BJ (cell line): ENCODE results near the gene PABPC3. TPM values are rescaled to one million over a fixed set of nuclear protein-coding genes. Genes with fewer than 3 reads are reported as not detected.

ENCODE experiments used
- CTCF ChIA-PET: fragments of 350-600 bp; formaldehyde crosslinking; extraction: SDS; loops from one replicate; lab custom pipeline; 2021; ENCODE audit warnings: antibody characterized with exemption, inconsistent platforms; lab: Yijun Ruan, JAX
- POLR2A ChIA-PET: fragments of 300-600 bp; sonication (Branson Sonifier 250); formaldehyde crosslinking; extraction: SDS; loops from one replicate; lab custom pipeline; 2021; ENCODE audit warnings: antibody characterized with exemption; lab: Charles Lee
- DNase-seq: peaks from one replicate; pipeline ENCODE4 v3.0.0-alpha.2; 2011; ENCODE audit warnings: low read depth
- H3K27me3 ChIP-seq: 2 replicates; pipeline ENCODE4 v1.6.0; 2011; ENCODE audit warnings: low read length; ENCODE audit not compliant: control insufficient read depth, insufficient read depth
- H3K36me3 ChIP-seq: 2 replicates; pipeline ENCODE4 v1.5.1; 2011; ENCODE audit warnings: low read length; ENCODE audit not compliant: control insufficient read depth, insufficient read depth
- H3K4me3 ChIP-seq: 2 replicates; pipeline ENCODE4 v1.5.1; 2011; ENCODE audit warnings: low read depth, mild to moderate bottlenecking, control low read depth, low read length
- polyA plus RNA-seq: library from polyadenylated mRNA; depleted of rRNA; stranded (reverse); fragments of >200 nt; gene quantifications from 2 replicates; pipeline ENCODE4 v1.2.3, GENCODE V29; 2011
- TF ChIP-seq, protein P1 (sequence below): IDR thresholded peaks from 2 replicates; pipeline ENCODE4 v1.5.1; 2011; ENCODE audit warnings: low read depth, mild to moderate bottlenecking, control low read depth, inconsistent platforms, low read length, moderate library complexity; ENCODE audit not compliant: insufficient read depth

PABPC3 gene
- polyA plus RNA-seq, 1 experiment, result not detected

DNA sequence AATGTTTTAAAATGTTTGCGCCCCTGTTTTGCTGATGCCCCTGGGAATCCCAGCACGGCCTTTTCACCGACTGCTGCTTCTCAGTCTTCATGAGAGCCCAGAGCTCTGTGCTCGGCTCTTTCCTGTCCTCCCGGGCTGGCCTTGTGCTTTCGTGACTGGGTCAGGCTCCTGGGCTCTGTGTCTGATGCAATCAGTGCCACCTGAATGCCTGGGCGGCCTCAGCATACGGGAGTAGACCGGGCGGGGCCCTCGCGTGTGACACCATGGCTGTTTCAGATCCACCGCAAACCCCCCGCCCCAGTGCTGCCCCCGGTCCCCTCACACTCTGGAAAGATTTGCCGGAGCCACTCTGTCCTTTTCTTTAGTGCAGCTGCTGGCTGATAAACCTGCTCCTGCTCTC, 21.4 kb downstream of the PABPC3 start:
- H3K27me3 ChIP-seq, result peaks cover 9% of the 10 kb centered on the region
- CTCF ChIA-PET, result interaction anchor here (0.7 kb wide), 1 partner anchor 62 kb away, joined by 3 read pairs; no protein-coding TSS in a partner anchor
- DNase-seq, result no peak
- no peaks in the 10 kb centered on the region for H3K36me3 ChIP-seq
- TF ChIP-seq, protein P1, sequence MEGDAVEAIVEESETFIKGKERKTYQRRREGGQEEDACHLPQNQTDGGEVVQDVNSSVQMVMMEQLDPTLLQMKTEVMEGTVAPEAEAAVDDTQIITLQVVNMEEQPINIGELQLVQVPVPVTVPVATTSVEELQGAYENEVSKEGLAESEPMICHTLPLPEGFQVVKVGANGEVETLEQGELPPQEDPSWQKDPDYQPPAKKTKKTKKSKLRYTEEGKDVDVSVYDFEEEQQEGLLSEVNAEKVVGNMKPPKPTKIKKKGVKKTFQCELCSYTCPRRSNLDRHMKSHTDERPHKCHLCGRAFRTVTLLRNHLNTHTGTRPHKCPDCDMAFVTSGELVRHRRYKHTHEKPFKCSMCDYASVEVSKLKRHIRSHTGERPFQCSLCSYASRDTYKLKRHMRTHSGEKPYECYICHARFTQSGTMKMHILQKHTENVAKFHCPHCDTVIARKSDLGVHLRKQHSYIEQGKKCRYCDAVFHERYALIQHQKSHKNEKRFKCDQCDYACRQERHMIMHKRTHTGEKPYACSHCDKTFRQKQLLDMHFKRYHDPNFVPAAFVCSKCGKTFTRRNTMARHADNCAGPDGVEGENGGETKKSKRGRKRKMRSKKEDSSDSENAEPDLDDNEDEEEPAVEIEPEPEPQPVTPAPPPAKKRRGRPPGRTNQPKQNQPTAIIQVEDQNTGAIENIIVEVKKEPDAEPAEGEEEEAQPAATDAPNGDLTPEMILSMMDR, result no peak
- POLR2A ChIA-PET, result no interaction called here
- H3K4me3 ChIP-seq, result no peak overlapping the region

DNA sequence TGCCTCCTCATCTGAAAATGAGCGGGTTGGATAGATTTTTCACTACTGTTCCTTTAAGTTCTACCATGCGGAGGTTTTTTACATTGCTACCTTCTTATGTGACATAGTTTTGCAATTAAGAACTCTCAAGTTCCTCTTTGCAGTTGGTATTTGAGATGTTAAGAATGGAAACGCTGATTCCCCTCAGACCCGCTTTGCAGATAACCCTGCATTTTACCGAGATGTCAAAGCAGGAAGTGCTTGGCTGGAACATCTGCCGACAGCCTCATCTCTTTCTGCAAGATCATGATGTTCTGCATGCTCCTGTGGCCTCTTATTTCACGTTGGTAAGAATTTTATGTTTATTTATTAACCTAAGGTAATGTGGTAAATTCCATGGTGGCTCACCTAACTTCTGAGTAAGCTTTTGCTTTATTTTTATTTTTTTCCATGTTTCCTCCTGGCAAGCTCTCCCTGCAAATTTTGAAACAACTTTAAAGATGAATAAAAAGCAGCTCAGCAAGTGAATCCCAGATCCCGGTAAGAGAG, 22.5 kb downstream of the PABPC3 start:
- Histone ChIP-seq H3K27me3 (peaks cover 9% of the 10 kb centered on the region), H3K4me3 (no peak overlapping the region), H3K36me3 (no peaks in the 10 kb centered on the region)
- ChIA-PET CTCF (no interaction called here), POLR2A (no interaction called here)
- TF ChIP-seq, protein P1, result no peak
- no peak for DNase-seq

DNA sequence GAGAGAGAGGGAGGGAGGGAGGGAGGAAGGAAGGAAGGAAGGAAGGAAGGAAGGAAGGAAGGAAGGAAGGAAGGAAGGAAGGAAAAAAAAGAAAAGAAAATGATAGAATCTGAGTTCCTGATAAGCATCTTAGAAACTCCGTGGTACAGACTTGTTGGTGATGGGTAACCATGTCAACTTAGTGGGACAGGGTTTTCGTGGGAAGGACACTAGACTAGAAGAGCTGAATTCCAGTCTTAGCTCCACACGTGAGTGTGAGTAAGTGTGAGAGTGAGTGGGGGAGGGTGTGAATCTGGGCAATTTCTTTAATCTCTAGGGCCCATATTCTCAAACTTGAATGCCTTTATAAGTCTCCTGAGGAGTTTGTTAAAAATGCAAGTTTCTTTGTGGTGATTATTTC, 35.0 kb downstream of the PABPC3 start:
- CTCF ChIA-PET, result interaction anchor here (1.1 kb wide), 1 partner anchor 94 kb away, joined by 4 read pairs; no protein-coding TSS in a partner anchor
- Histone ChIP-seq H3K4me3 (no peak overlapping the region), H3K36me3 (no peaks in the 10 kb centered on the region), H3K27me3 (no peaks in the 10 kb centered on the region; the same call in 1 of the 2 replicates)
- POLR2A ChIA-PET, result no interaction called here
- no peak for DNase-seq
- TF ChIP-seq, protein P1, result no peak

DNA sequence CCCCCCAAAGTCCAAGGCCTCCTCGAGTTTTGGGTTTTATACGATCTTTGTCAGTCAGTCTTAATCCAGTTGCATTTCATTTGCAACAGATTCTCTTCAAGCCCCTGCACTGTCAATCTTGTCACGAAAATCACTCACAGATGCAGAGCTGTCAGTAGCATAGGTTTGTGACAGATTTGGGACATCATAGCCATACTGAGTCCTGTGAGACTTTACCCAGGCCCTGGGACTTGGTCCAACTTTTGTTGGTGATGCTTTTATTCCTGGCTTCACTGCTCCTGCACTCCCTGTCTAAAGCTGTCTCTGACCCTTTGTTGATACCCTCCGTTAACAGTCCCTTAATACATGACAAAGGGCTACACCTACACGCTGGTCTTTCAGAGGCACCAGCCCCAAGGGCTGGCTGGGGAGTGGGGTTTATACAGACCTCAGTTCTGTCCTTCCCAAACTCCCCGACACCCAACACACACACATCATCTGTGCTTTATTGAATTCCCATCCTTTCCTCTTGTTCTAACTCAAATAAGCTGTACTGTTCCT, 36.0 kb downstream of the PABPC3 start:
- POLR2A ChIA-PET, result no interaction called here
- CTCF ChIA-PET, result interaction anchor here (1.0 to 2.1 kb wide), 3 partner anchors 12 to 244 kb away, joined by 3 to 8 read pairs (median 3); no protein-coding TSS in a partner anchor
- no peaks in the 10 kb centered on the region; the same call in 1 of the 2 replicates for H3K27me3 ChIP-seq
- no peaks in the 10 kb centered on the region for H3K36me3 ChIP-seq
- DNase-seq, result no peak
- no peak overlapping the region for H3K4me3 ChIP-seq
- TF ChIP-seq, protein P1, result no peak

DNA sequence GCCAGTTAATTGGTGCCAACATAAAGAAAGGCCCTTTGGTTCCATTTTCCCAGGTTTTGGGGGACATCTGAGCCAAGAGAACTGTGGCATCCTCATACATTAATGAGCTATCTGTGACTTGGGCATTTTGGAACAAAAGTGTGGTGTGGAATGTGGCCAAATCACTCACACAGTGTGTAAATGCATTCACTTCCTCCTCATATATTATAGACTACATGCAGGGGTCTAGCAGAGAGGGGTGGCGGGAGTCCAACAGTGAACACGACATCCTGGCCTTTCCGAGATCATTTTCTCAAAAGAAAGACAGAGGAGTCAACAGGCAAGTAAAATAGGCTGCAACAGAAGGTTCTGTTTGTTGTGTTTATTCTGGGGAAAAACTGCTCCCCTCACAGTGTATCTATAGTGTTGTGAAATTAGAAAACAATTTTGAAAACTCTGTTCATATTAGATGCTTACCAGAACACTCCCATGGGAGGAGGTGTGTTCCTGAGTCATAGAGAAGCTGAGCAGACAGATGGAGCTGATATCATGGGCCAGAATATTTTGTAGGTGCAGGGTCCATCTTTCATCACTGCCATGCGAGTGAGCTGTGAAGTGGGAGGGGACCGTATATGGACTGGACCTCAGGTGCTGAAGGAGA, 36.9 kb downstream of the PABPC3 start:
- ChIA-PET POLR2A (no interaction called here), CTCF (interaction anchor here (1.3 to 2.1 kb wide), 2 partner anchors 19 to 243 kb away, joined by 3 to 8 read pairs; no protein-coding TSS in a partner anchor)
- Histone ChIP-seq H3K27me3 (no peaks in the 10 kb centered on the region; the same call in 1 of the 2 replicates), H3K4me3 (no peak overlapping the region), H3K36me3 (no peaks in the 10 kb centered on the region)
- no peak for DNase-seq
- TF ChIP-seq, protein P1, result no peak
